GM23338 (cell line): ENCODE results near the gene ACTMAP.

ENCODE experiments used
- CREB1 ChIP-seq: fragments of 250-450 bp; sonication (Bioruptor Pico); IDR thresholded peaks from 2 replicates; pipeline ENCODE4 v1.5.0; 2020; ENCODE audit warnings: low read depth, mild to moderate bottlenecking, moderate library complexity
- CTCF ChIP-seq, 2 experiments: fragments of 200-600 bp in 1 of 2; sonication (generic) in 1 of 2; conservative IDR thresholded peaks; 2 replicates each; pipeline versions ENCODE4 v1.5.1 to v1.6.1; 2016 to 2017; ENCODE audit warnings: antibody characterized with exemption in 2 of 2, low read depth in 2 of 2, mild to moderate bottlenecking in 2 of 2, moderate library complexity in 1 of 2
- ETS1 ChIP-seq: IDR thresholded peaks from 2 replicates; pipeline ENCODE4 v1.6.1; 2016; ENCODE audit warnings: antibody characterized with exemption
- EZH2 ChIP-seq: fragments of 200-600 bp; sonication (generic); IDR thresholded peaks from one replicate; pipeline ENCODE4 v1.8.0; 2017; ENCODE audit warnings: antibody characterized with exemption, mild to moderate bottlenecking, low read depth; ENCODE audit not compliant: unreplicated experiment
- EZH2phosphoT487 ChIP-seq: fragments of 200-600 bp; sonication (generic); IDR thresholded peaks from one replicate; pipeline ENCODE4 v1.8.1; 2018; ENCODE audit warnings: antibody characterized with exemption; ENCODE audit not compliant: unreplicated experiment
- JUNB ChIP-seq: IDR thresholded peaks from one replicate; pipeline ENCODE4 v1.6.1; 2016; ENCODE audit warnings: antibody characterized with exemption; ENCODE audit not compliant: unreplicated experiment
- NANOG ChIP-seq: IDR thresholded peaks from 2 replicates; pipeline ENCODE4 v1.6.1; 2016; ENCODE audit warnings: antibody characterized with exemption, borderline replicate concordance
- POLR2AphosphoS5 ChIP-seq: IDR thresholded peaks from 2 replicates; pipeline ENCODE4 v1.6.1; 2016; ENCODE audit warnings: antibody characterized with exemption, low read depth
- REST ChIP-seq: IDR thresholded peaks from one replicate; pipeline ENCODE4 v1.6.1; 2018; ENCODE audit warnings: antibody characterized with exemption; ENCODE audit not compliant: unreplicated experiment
- STAT1 ChIP-seq: IDR thresholded peaks from one replicate; pipeline ENCODE4 v1.6.1; 2016; ENCODE audit warnings: antibody characterized with exemption; ENCODE audit not compliant: unreplicated experiment

GRCh38 chr19:40704491-40705361 lies 45.6 kb downstream of the ACTMAP start:
- no peak for TF ChIP-seq EZH2
- TF ChIP-seq CTCF (conservative IDR thresholded peaks at IDR 0.05; ENCODE audit: low read depth in 2 of 2): no peak
- no peak for TF ChIP-seq EZH2phosphoT487
- no peak for TF ChIP-seq REST
- TF ChIP-seq POLR2AphosphoS5: no peak
- no peak for TF ChIP-seq ETS1
- TF ChIP-seq CREB1 (CRISPR knock-in tag): no peak
- no peak for TF ChIP-seq JUNB
- no peak for TF ChIP-seq NANOG
- no peak for TF ChIP-seq STAT1
